Ovary (tissue), 9 donors: ENCODE results near the gene ZNF385C. TPM values are rescaled to one million over a fixed set of nuclear protein-coding genes. Genes with fewer than 3 reads are reported as not detected.

ENCODE experiments used
- DNase-seq, 5 donors: peaks; one replicate each; pipeline ENCODE4 v3.0.0-alpha.2; 2019 to 2020
- H3K27ac ChIP-seq, 2 donors: fragments of 200-600 bp; one replicate each; pipeline versions ENCODE4 v1.5.1 to v1.8.0; 2019 to 2022
- H3K27me3 ChIP-seq: fragments of 200-600 bp; one replicate; pipeline ENCODE4 v1.8.0; 2022
- H3K36me3 ChIP-seq: fragments of 200-600 bp; sonication (generic); one replicate; pipeline ENCODE4 v1.5.1; 2019
- H3K4me1 ChIP-seq: one replicate; pipeline ENCODE4 v1.8.1; 2013; ENCODE audit warnings: mild to moderate bottlenecking, moderate library complexity; ENCODE audit not compliant: insufficient read depth
- H3K4me3 ChIP-seq: fragments of 200-600 bp; sonication (generic); one replicate; pipeline ENCODE4 v1.5.1; 2017
- H3K9me3 ChIP-seq, 2 donors: fragments of 200-600 bp in 1 of 2; sonication (generic) in 1 of 2; one replicate each; pipeline versions ENCODE4 v1.5.1 to v1.8.1; 2013 to 2019; ENCODE audit warnings: mild to moderate bottlenecking in 1 of 2, moderate library complexity in 1 of 2
- EP300 ChIP-seq: sonication (generic); formaldehyde crosslinking; IDR thresholded peaks from one replicate; pipeline ENCODE4 v1.6.1; 2017; ENCODE audit warnings: antibody characterized with exemption
- POLR2A ChIP-seq: fragments of 450-650 bp; IDR thresholded peaks from one replicate; pipeline ENCODE4 v1.6.1; 2017; ENCODE audit warnings: antibody characterized with exemption, mild to moderate bottlenecking, moderate library complexity
- WGBS, 3 donors: extraction: QIAGEN DNeasy Blood & Tissue Kit in 1 of 3; methylation state at CpG; one replicate each; pipeline versions ENCODE4 v1.1.5 to v1.1.7; 2013 to 2017; 5-methylcytosine and 5-hydroxymethylcytosine counted together
- intact Hi-C, 4 donors: fragments of 100-400 bp; cut with DNase I; formaldehyde crosslinking; loops; one replicate each; pipeline versions ENCODE4 v1.11.0 to v1.15.1; 2022 to 2023
- polyA plus RNA-seq, 2 donors: library from polyadenylated mRNA; stranded (reverse); fragments of 200-250 nt in 1 of 2; fragments of 350-450 nt in 1 of 2; fragmentation: Illumina TruSeq in 1 of 2; extraction: RNeasy Lipid Tissue Mini Kit (QIAGEN cat#74804) in 1 of 2; gene quantifications; one replicate each; pipeline ENCODE4 v1.2.3, GENCODE V29; 2013 to 2014
- total RNA-seq, 7 donors: library from RNA; depleted of rRNA in 2 of 7; stranded (reverse); fragments of >200 nt in 2 of 7; fragmentation: NEBNext Ultra II Directional in 3 of 7; extraction: Animal tissue kit (Norgen Biotek cat#: 25700) in 3 of 7; gene quantifications; one replicate each; pipeline versions ENCODE4 v1.1.0 to v1.2.4, GENCODE V29; 2016 to 2023
- TF ChIP-seq, protein P1 (sequence below), 3 donors: fragments of 450-650 bp in 2 of 3; fragments of 200-600 bp in 1 of 3; IDR thresholded peaks; one replicate each; pipeline versions ENCODE4 v1.5.1 to v1.8.0; 2016 to 2022; ENCODE audit warnings: antibody characterized with exemption in 3 of 3, mild to moderate bottlenecking in 1 of 3
- donor health status: DM: no; HTN: no; CAD: no; lungs with moderate emphysema.
- donor health status: DM: no; HTN: no; CAD: no.
- donor health status: Bipolar disorder and iron deficiency.
- donor health status: DM: yes; HTN: yes; CAD: no.
- donor health status: DM: no; HTN: no; CAD: no.
- donor health status: DM: yes; HTN: yes; CAD: no.

The ZNF385C gene
- total and polyA plus RNA-seq, 9 donors: 0.36 to 3.0 (median 1.7) TPM

GRCh38 chr17:42110301-42111264, 12.3 kb upstream of the ZNF385C start:
- no peak for DNase-seq
- intact Hi-C loops: loop anchor here in 3 of 4 donors (5.0 to 10.0 kb wide), 4 partner anchors 38 to 146 kb away; partner anchors contain the start of gene CNP (in 1 of the 3)
- WGBS, 3 donors: 86 to 88% (median 87%) methylated on average over 18 of the region's 18 CpGs

GRCh38 chr17:42109086-42109485, 10.8 kb upstream of the ZNF385C start:
- WGBS, 3 donors: 83 to 90% (median 89%) methylated on average over 9 of the region's 9 CpGs
- intact Hi-C loops: no loop called here
- H3K4me3 ChIP-seq: no peak overlapping the region
- no peak overlapping the region for H3K27ac ChIP-seq
- no peak for DNase-seq
- H3K4me1 ChIP-seq: peaks cover 10% of the 10 kb centered on the region
- no peaks in the 10 kb centered on the region for H3K9me3 ChIP-seq
- H3K36me3 ChIP-seq: no peaks in the 10 kb centered on the region
- no peak for TF ChIP-seq EP300
- no peak for TF ChIP-seq POLR2A
- TF ChIP-seq, protein P1, sequence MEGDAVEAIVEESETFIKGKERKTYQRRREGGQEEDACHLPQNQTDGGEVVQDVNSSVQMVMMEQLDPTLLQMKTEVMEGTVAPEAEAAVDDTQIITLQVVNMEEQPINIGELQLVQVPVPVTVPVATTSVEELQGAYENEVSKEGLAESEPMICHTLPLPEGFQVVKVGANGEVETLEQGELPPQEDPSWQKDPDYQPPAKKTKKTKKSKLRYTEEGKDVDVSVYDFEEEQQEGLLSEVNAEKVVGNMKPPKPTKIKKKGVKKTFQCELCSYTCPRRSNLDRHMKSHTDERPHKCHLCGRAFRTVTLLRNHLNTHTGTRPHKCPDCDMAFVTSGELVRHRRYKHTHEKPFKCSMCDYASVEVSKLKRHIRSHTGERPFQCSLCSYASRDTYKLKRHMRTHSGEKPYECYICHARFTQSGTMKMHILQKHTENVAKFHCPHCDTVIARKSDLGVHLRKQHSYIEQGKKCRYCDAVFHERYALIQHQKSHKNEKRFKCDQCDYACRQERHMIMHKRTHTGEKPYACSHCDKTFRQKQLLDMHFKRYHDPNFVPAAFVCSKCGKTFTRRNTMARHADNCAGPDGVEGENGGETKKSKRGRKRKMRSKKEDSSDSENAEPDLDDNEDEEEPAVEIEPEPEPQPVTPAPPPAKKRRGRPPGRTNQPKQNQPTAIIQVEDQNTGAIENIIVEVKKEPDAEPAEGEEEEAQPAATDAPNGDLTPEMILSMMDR (IDR thresholded peaks at IDR 0.05): no peak
- H3K27me3 ChIP-seq: no peaks in the 10 kb centered on the region

More at GRCh38 chr17:42110301-42111264, 12.3 kb upstream of the ZNF385C start:
- Histone ChIP-seq H3K9me3 (no peaks in the 10 kb centered on the region), H3K27ac (no peak overlapping the region), H3K27me3 (no peaks in the 10 kb centered on the region), H3K4me3 (no peak overlapping the region), H3K4me1 (peaks cover 10% of the 10 kb centered on the region), H3K36me3 (no peaks in the 10 kb centered on the region)
- TF ChIP-seq EP300 (no peak), POLR2A (no peak)
- TF ChIP-seq, protein P1 (IDR thresholded peaks at IDR 0.05): no peak

DNA sequence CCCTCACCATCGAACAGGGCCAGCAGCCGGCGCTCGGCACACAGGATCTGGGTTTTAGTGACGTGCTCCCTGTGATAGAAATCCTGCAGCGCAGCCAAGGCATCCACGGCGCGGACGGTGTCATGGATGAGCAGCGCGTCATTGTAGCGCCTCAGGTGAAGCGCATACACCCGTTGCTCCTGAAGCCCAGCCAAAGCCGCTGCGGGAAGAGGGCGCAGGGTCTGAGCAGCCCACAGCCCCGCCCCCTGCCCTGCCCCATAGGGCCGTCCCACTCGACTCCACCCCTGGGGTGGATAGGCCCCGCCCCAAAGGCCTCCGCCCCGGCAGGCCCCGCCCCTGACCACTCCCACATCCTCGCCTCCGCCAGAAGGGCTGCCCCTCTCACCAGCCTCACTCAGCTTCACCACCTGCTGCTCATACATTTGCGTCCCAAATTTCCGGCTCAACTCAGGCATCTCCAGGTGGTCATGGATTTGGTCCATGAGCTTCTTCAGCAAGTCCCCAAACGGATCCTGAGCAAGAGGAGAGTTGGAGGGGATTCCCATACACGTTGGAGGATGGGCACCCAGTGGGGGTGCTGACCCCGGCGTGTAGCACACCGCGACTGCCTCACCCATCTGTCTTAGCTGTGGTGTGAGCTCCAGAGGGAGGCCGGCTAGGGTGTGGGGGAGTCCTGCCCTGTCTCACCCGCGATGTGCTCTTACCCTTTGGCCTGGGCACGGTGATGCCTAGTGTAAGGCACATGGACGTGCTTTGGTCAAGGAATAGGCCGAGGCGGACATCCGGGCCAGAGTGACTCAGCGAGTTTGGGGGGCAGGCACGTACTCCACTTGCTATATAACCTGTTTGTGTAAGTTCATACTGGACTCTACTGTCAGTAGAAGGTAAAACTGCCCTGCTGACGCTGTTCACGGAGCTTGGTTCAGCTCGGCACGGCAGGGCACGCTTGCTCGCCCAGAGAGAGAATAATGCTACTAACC, 9.6 kb upstream of the ZNF385C start:
- no peaks in the 10 kb centered on the region for H3K36me3 ChIP-seq
- no peaks in the 10 kb centered on the region for H3K9me3 ChIP-seq
- no peaks in the 10 kb centered on the region for H3K27me3 ChIP-seq
- intact Hi-C loops: no loop called here
- 72 to 78% (median 74%) methylated on average over 42 to 51 of the region's 51 CpGs for WGBS, 3 donors
- no peak overlapping the region for H3K27ac ChIP-seq
- TF ChIP-seq POLR2A (no peak), EP300 (no peak)
- DNase-seq: peak in 1 of 5 donors; percentile 60
- peaks cover 10% of the 10 kb centered on the region for H3K4me1 ChIP-seq
- H3K4me3 ChIP-seq: peak overlapping the region; percentile 8

- Histone ChIP-seq H3K27me3 (no peaks in the 10 kb centered on the region), H3K9me3 (no peaks in the 10 kb centered on the region), H3K4me3 (peak overlapping the region; percentile 8), H3K4me1 (peaks cover 8% of the 10 kb centered on the region), H3K27ac (no peak overlapping the region), H3K36me3 (no peaks in the 10 kb centered on the region)
- intact Hi-C loops: no loop called here
- no peak for DNase-seq
- no peak for TF ChIP-seq POLR2A
- 77 to 81% (median 80%) methylated on average over 6 of the region's 6 CpGs for WGBS, 3 donors
Observed at GRCh38 chr17:42107124-42107523, 8.9 kb upstream of the ZNF385C start.

DNA sequence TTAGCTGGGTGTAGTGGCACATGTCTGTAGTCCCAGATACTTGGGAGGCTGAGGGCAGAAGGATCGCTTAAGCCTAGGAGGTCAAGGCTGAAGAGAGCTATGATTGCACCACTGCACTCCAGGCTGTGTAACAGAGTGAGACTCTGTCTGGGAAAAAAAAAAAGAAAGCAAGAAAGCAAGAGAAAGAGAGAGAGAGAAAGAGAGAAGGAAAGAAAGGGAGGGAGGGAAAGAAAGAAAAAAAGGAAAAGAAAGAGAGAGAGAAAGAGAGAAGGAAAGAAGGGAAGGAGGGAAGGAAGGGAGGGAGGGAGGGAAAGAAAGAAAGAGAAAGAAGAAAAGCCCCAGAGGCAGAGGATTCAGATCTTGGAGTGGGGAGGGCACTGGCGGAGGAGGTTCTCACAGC, 7.7 kb upstream of the ZNF385C start:
- TF ChIP-seq POLR2A (no peak), EP300 (no peak)
- TF ChIP-seq, protein P1 (IDR thresholded peaks at IDR 0.05): no peak
- H3K4me1 ChIP-seq: no peaks in the 10 kb centered on the region
- 88 to 91% (median 90%) methylated on average over 2 of the region's 2 CpGs for WGBS, 3 donors
- H3K27ac ChIP-seq: no peak overlapping the region
- no peaks in the 10 kb centered on the region for H3K27me3 ChIP-seq
- no peak overlapping the region for H3K4me3 ChIP-seq
- no peaks in the 10 kb centered on the region for H3K36me3 ChIP-seq
- intact Hi-C loops: no loop called here
- DNase-seq: no peak
- no peaks in the 10 kb centered on the region for H3K9me3 ChIP-seq
